Upper lobe of right lung (tissue), 1 donor: Measurements from ENCODE around the gene ENOX1. TPM values are rescaled to one million over a fixed set of nuclear protein-coding genes. Genes with fewer than 3 reads are reported as not detected.

Experiments
- ATAC-seq: fragments of 200-7000 bp; cut with Tn5 transposase; one replicate; pipeline ENCODE4 v1.9.1; 2020; ENCODE audit warnings: mild to moderate bottlenecking, moderate library complexity
- DNase-seq: peaks from one replicate; pipeline ENCODE4 v3.0.0-alpha.2; 2020
- H3K27ac ChIP-seq: fragments of 200-600 bp; one replicate; pipeline ENCODE4 v1.8.0; 2022
- H3K27me3 ChIP-seq: fragments of 200-600 bp; one replicate; pipeline ENCODE4 v1.8.0; 2022; ENCODE audit warnings: mild to moderate bottlenecking
- H3K36me3 ChIP-seq: fragments of 200-600 bp; one replicate; pipeline ENCODE4 v1.8.0; 2022
- H3K4me1 ChIP-seq: fragments of 200-600 bp; one replicate; pipeline ENCODE4 v1.8.0; 2022
- H3K4me3 ChIP-seq: fragments of 200-600 bp; one replicate; pipeline ENCODE4 v1.8.0; 2022; ENCODE audit warnings: mild to moderate bottlenecking
- H3K9me3 ChIP-seq: fragments of 200-600 bp; one replicate; pipeline ENCODE4 v1.8.0; 2022
- intact Hi-C: fragments of 100-400 bp; cut with DNase I; formaldehyde crosslinking; loops from one replicate; pipeline ENCODE4 v1.11.0; 2022
- total RNA-seq: library from RNA; stranded (reverse); fragmentation: NEBNext Ultra II Directional; extraction: Animal tissue kit (Norgen Biotek cat#: 25700); gene quantifications from one replicate; pipeline ENCODE4 v1.2.1, GENCODE V29; 2021
- TF ChIP-seq, protein P1 (sequence below): fragments of 200-600 bp; IDR thresholded peaks from one replicate; pipeline ENCODE4 v1.8.0; 2022; ENCODE audit warnings: antibody characterized with exemption
- donor health status: DM: no; HTN: yes; CAD: no; lungs with severe emphysema.

Gene ENOX1
- total RNA-seq, 1 donor from 2014 or later: 0.69 TPM

DNA sequence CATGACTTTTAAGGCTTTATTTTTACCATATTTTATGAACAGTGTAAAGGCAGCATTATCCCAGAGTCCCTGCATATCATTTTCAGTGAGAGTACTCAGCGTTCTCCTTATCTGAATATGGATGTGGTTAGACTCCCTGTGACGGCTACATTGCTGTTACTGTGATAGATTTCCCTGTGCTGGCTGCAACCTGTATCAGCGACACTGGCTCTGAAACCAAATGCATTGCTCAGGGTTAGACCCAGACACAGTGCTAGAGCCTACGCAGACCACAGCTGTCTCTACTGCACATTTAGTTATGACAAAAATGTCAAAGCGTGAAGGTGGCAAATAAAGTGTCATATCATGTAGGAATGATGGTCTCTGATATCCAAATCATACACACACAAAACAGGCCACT lies 138.0 kb downstream of the ENOX1 start:
- H3K4me1 ChIP-seq: no peaks in the 10 kb centered on the region
- no peak overlapping the region for H3K27ac ChIP-seq
- no peak for ATAC-seq
- DNase-seq: no peak
- H3K9me3 ChIP-seq: no peaks in the 10 kb centered on the region
- no peak overlapping the region for H3K4me3 ChIP-seq
- no peaks in the 10 kb centered on the region for H3K36me3 ChIP-seq
- intact Hi-C loops: no loop called here
- TF ChIP-seq, protein P1, sequence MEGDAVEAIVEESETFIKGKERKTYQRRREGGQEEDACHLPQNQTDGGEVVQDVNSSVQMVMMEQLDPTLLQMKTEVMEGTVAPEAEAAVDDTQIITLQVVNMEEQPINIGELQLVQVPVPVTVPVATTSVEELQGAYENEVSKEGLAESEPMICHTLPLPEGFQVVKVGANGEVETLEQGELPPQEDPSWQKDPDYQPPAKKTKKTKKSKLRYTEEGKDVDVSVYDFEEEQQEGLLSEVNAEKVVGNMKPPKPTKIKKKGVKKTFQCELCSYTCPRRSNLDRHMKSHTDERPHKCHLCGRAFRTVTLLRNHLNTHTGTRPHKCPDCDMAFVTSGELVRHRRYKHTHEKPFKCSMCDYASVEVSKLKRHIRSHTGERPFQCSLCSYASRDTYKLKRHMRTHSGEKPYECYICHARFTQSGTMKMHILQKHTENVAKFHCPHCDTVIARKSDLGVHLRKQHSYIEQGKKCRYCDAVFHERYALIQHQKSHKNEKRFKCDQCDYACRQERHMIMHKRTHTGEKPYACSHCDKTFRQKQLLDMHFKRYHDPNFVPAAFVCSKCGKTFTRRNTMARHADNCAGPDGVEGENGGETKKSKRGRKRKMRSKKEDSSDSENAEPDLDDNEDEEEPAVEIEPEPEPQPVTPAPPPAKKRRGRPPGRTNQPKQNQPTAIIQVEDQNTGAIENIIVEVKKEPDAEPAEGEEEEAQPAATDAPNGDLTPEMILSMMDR: no peak
- H3K27me3 ChIP-seq: no peaks in the 10 kb centered on the region

- no peaks in the 10 kb centered on the region for H3K36me3 ChIP-seq
- no peak overlapping the region for H3K27ac ChIP-seq
Measured at GRCh38 chr13:43647471-43647870, 139.3 kb downstream of the ENOX1 start.

DNA sequence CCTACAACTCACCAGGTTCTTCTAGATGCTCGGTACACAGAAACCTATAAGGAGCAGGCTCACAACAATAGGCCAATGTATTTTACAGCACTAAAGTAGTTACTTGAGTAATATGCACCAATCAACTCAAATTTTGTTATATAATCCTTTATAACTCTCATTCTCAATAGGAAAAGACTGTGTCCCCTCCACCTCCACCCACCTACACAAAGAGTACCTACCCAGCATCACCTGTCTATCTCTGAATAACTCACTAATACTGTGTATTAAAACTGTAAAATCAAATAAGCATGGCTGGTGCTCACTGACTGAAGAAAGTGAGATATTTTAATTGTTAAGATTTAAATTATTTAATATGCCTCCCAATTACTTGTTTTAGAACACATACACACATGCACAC lies 146.3 kb downstream of the ENOX1 start:
- no peak for ATAC-seq
- intact Hi-C loops: no loop called here
- Histone ChIP-seq H3K27ac (no peak overlapping the region), H3K4me3 (no peak overlapping the region), H3K27me3 (no peaks in the 10 kb centered on the region), H3K36me3 (no peaks in the 10 kb centered on the region), H3K4me1 (no peaks in the 10 kb centered on the region), H3K9me3 (no peaks in the 10 kb centered on the region)
- TF ChIP-seq, protein P1: no peak
- DNase-seq: no peak

More at GRCh38 chr13:43647471-43647870, 139.3 kb downstream of the ENOX1 start:
- no peak overlapping the region for H3K4me3 ChIP-seq
- no peaks in the 10 kb centered on the region for H3K4me1 ChIP-seq
- TF ChIP-seq, protein P1: no peak
- no peak for ATAC-seq
- intact Hi-C loops: no loop called here
- H3K27me3 ChIP-seq: no peaks in the 10 kb centered on the region
- H3K9me3 ChIP-seq: no peaks in the 10 kb centered on the region
- DNase-seq: no peak

DNA sequence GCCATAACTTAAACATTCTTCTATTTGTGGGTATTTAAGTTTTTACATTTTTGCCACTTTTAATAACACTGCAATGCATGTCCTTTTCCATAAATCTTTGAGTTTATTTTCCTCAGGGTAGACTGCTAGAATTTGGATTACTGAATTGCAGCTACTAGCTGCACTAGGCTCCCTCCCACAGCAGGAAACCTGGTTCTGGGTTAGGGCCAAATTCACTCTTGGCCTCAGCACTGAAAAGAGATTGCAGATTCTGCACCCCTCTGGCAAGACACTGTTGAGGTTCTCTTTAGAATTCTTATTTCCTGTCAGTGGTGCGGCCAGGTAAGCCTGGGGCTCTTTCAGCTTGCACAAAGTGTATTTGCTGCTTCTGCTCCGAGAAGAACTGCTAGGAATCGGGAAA lies 155.7 kb downstream of the ENOX1 start:
- Histone ChIP-seq H3K36me3 (no peaks in the 10 kb centered on the region), H3K27me3 (no peaks in the 10 kb centered on the region), H3K4me1 (no peaks in the 10 kb centered on the region), H3K4me3 (no peak overlapping the region), H3K27ac (no peak overlapping the region), H3K9me3 (no peaks in the 10 kb centered on the region)
- TF ChIP-seq, protein P1: no peak
- intact Hi-C loops: no loop called here
- DNase-seq (no peak), ATAC-seq (no peak)

DNA sequence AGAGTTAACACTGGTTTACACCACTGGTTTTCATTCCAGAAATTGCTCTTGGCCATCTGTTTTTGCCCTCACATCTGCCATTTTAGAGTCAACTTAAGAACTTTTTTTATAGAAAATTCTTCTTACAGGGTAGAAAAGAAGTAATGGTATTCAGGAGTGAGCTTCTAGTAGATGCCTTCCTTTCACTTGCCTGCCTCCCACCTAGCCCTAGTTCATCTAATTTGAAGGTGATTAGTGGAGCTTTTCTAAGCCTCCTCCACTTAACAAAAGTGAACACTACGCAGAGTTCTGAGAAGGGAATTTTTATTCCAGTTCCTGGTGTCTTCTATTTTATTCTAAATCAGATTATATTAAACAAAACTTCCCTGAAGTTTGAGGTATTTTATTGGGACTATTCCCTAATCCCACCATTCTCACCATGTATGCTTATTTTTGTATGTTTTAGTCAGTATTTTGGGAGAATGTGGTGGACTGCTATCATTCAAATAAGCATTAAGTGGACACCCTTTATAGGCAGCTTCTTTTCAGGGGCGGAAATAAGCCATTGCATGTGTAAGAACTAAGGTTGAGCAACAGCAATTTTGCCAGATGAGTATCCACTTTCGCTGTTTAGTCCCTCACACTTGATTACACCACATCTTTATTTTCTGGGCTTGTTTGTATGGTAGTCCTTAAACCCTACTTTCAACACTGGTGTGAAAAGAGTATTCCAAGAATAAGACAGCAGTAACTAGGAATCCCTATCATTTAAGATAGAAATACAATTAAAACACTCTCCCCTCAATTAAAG lies 156.9 kb downstream of the ENOX1 start:
- Histone ChIP-seq H3K9me3 (no peaks in the 10 kb centered on the region), H3K4me1 (no peaks in the 10 kb centered on the region), H3K4me3 (no peak overlapping the region), H3K36me3 (no peaks in the 10 kb centered on the region), H3K27me3 (no peaks in the 10 kb centered on the region), H3K27ac (no peak overlapping the region)
- TF ChIP-seq, protein P1: no peak
- ATAC-seq (no peak), DNase-seq (no peak)
- intact Hi-C loops: no loop called here
